PC-3 (cell line): ENCODE measurements around the gene ACTL9. TPM values are rescaled to one million over a fixed set of nuclear protein-coding genes. Genes with fewer than 3 reads are reported as not detected.

ENCODE experiments used
- ATAC-seq: fragments of 200-7000 bp; cut with Tn5 transposase; 2 replicates; pipeline ENCODE4 v1.9.1; 2020; ENCODE audit warnings: mild to moderate bottlenecking, moderate library complexity
- BruUV-seq: library from RNA; stranded (reverse); fragments of 400-500 nt; replicated peaks from 2 replicates; lab custom pipeline; 2021; lab: Mats Ljungman, UMichigan
- CTCF ChIA-PET: fragments of 300-600 bp; sonication (Branson Sonifier 250); formaldehyde crosslinking; loops from one replicate; lab custom pipeline; 2022; ENCODE audit warnings: antibody characterized with exemption; lab: Charles Lee
- POLR2A ChIA-PET: fragments of 300-600 bp; sonication (Branson Sonifier 250); formaldehyde crosslinking; loops from one replicate; lab custom pipeline; 2022; ENCODE audit warnings: antibody characterized with exemption; ENCODE audit not compliant: unreplicated experiment; lab: Charles Lee
- DNase-seq: peaks from one replicate; pipeline ENCODE4 v3.0.0-alpha.2; 2015
- H2AFZ ChIP-seq: fragments of 300-600 bp; sonication (generic); 2 replicates; pipeline ENCODE4 v1.6.0; 2016; ENCODE audit warnings: antibody characterized with exemption, low read length
- H3F3A ChIP-seq: fragments of 300-600 bp; sonication (generic); one replicate; pipeline ENCODE4 v1.6.0; 2017; ENCODE audit warnings: antibody characterized with exemption, low read length, control low read depth, mild to moderate bottlenecking; ENCODE audit not compliant: unreplicated experiment
- H3K27ac ChIP-seq: fragments of 300-600 bp; sonication (generic); 2 replicates; pipeline ENCODE4 v1.5.1; 2016; ENCODE audit warnings: mild to moderate bottlenecking, low read length
- H3K27me3 ChIP-seq: fragments of 300-600 bp; sonication (generic); 2 replicates; pipeline ENCODE4 v1.6.1; 2016; ENCODE audit warnings: low read length, mixed read lengths
- H3K36me3 ChIP-seq: fragments of 300-600 bp; sonication (generic); 2 replicates; pipeline ENCODE4 v1.6.1; 2016; ENCODE audit warnings: low read depth, mixed run types, low read length, mixed read lengths
- H3K4me1 ChIP-seq: fragments of 300-600 bp; sonication (generic); 2 replicates; pipeline ENCODE4 v1.5.1; 2016; ENCODE audit warnings: low read length; ENCODE audit not compliant: insufficient read depth
- H3K4me2 ChIP-seq: fragments of 300-600 bp; sonication (generic); 2 replicates; pipeline ENCODE4 v1.6.0; 2016; ENCODE audit warnings: low read length
- H3K4me3 ChIP-seq: fragments of 300-600 bp; sonication (generic); 2 replicates; pipeline ENCODE4 v1.5.1; 2016; ENCODE audit warnings: mild to moderate bottlenecking, low read length, mixed read lengths
- H3K79me2 ChIP-seq: fragments of 300-600 bp; sonication (generic); 2 replicates; pipeline ENCODE4 v1.6.1; 2017; ENCODE audit warnings: low read length, mixed read lengths
- H3K9ac ChIP-seq: fragments of 300-600 bp; sonication (generic); 2 replicates; pipeline ENCODE4 v1.6.0; 2016; ENCODE audit warnings: mild to moderate bottlenecking, low read length
- H3K9me2 ChIP-seq: fragments of 300-600 bp; sonication (generic); replicated peaks from 2 replicates; pipeline ENCODE4 v1.6.1; 2016; ENCODE audit warnings: mixed run types, low read length, mixed read lengths
- H3K9me3 ChIP-seq: fragments of 300-600 bp; sonication (generic); 2 replicates; pipeline ENCODE4 v1.6.1; 2016; ENCODE audit warnings: low read length, mixed read lengths
- H4K20me1 ChIP-seq: fragments of 300-600 bp; sonication (generic); 2 replicates; pipeline ENCODE4 v1.6.1; 2016; ENCODE audit warnings: low read length, mixed read lengths
- CTCF ChIP-seq: fragments of 300-600 bp; sonication (generic); conservative IDR thresholded peaks from 2 replicates; pipeline ENCODE4 v1.5.1; 2017; ENCODE audit warnings: antibody characterized with exemption, low read depth, mild to moderate bottlenecking, low read length
- EZH2 ChIP-seq: fragments of 300-600 bp; sonication (generic); IDR thresholded peaks from one replicate; pipeline ENCODE4 v1.6.1; 2017; ENCODE audit warnings: antibody characterized with exemption, mild to moderate bottlenecking, low read length; ENCODE audit not compliant: unreplicated experiment
- EZH2phosphoT487 ChIP-seq: fragments of 300-600 bp; sonication (generic); IDR thresholded peaks from 2 replicates; pipeline ENCODE4 v1.6.1; 2018; ENCODE audit warnings: mild to moderate bottlenecking, antibody characterized with exemption, low read length, borderline replicate concordance
- intact Hi-C: fragments of 100-400 bp; cut with micrococcal nuclease; formaldehyde crosslinking; loops from 2 replicates; pipeline ENCODE4 v1.9.0; 2023
- total RNA-seq: library from RNA; depleted of rRNA; stranded (reverse); fragments of >200 nt; gene quantifications from 2 replicates; pipeline ENCODE4 v1.2.3, GENCODE V29; 2014

Gene ACTL9
- total RNA-seq, 1 experiment from 2014 or later = not detected

- Histone ChIP-seq H3K27ac (no peak overlapping the region), H3K4me2 (no peak overlapping the region), H3K27me3 (peaks cover 50% of the 10 kb centered on the region), H3K9me2 (no peaks in the 10 kb centered on the region), H4K20me1 (no peaks in the 10 kb centered on the region), H3K36me3 (no peaks in the 10 kb centered on the region), H3K4me1 (no peaks in the 10 kb centered on the region), H3F3A (no peaks in the 10 kb centered on the region), H3K9ac (no peak overlapping the region), H3K4me3 (no peak overlapping the region), H2AFZ (no peak overlapping the region), H3K9me3 (no peaks in the 10 kb centered on the region), H3K79me2 (no peaks in the 10 kb centered on the region)
- DNase-seq (no peak), ATAC-seq (no peak)
- TF ChIP-seq CTCF (no peak), EZH2phosphoT487 (no peak), EZH2 (no peak)
- intact Hi-C loops = no loop called here
- BruUV-seq = no TSS peak
- ChIA-PET CTCF (no interaction called here), POLR2A (no interaction called here)
Measured at GRCh38 chr19:8662263-8662662, 36.3 kb downstream of the ACTL9 start.

GRCh38 chr19:8659905-8660304 is 38.7 kb downstream of the ACTL9 start:
- no peak overlapping the region for H3K27ac ChIP-seq
- no peak overlapping the region for H2AFZ ChIP-seq
- no peak overlapping the region for H3K4me3 ChIP-seq
- POLR2A ChIA-PET = no interaction called here
- H3K9me3 ChIP-seq = no peaks in the 10 kb centered on the region
- ATAC-seq (no peak), DNase-seq (no peak)
- H3K9ac ChIP-seq = no peak overlapping the region
- H3K27me3 ChIP-seq = peaks cover 46% of the 10 kb centered on the region
- BruUV-seq = no TSS peak
- H3K4me1 ChIP-seq = no peaks in the 10 kb centered on the region
- CTCF ChIA-PET = no interaction called here
- intact Hi-C loops = no loop called here
- no peak for TF ChIP-seq EZH2
- TF ChIP-seq EZH2phosphoT487 = no peak
- TF ChIP-seq CTCF = no peak
- H3F3A ChIP-seq = no peaks in the 10 kb centered on the region
- no peaks in the 10 kb centered on the region for H4K20me1 ChIP-seq
- no peaks in the 10 kb centered on the region for H3K9me2 ChIP-seq
- no peaks in the 10 kb centered on the region for H3K36me3 ChIP-seq
- H3K4me2 ChIP-seq = no peak overlapping the region
- H3K79me2 ChIP-seq = no peaks in the 10 kb centered on the region

GRCh38 chr19:8657869-8658268 is 40.7 kb downstream of the ACTL9 start:
- CTCF ChIA-PET = no interaction called here
- BruUV-seq = no TSS peak
- ATAC-seq = no peak

More at GRCh38 chr19:8657869-8658268, 40.7 kb downstream of the ACTL9 start:
- Histone ChIP-seq H4K20me1 (no peaks in the 10 kb centered on the region), H3K4me1 (no peaks in the 10 kb centered on the region), H3K4me2 (no peak overlapping the region), H3K27ac (no peak overlapping the region), H3K9me2 (no peaks in the 10 kb centered on the region), H3K9me3 (no peaks in the 10 kb centered on the region), H2AFZ (no peak overlapping the region), H3K9ac (no peak overlapping the region), H3K79me2 (no peaks in the 10 kb centered on the region), H3F3A (no peaks in the 10 kb centered on the region), H3K4me3 (no peak overlapping the region), H3K36me3 (no peaks in the 10 kb centered on the region), H3K27me3 (peaks cover 50% of the 10 kb centered on the region)
- TF ChIP-seq EZH2 = no peak
- TF ChIP-seq CTCF = no peak
- TF ChIP-seq EZH2phosphoT487 = no peak
- no peak for DNase-seq
- POLR2A ChIA-PET = no interaction called here
- intact Hi-C loops = no loop called here
